NCI-H1417 (cell line): ENCODE data around the gene PNMT.

ENCODE experiments used
- DNase-seq, 3 experiments: peaks; one replicate each; lab custom pipeline; 2025; lab: John Stamatoyannopoulos, UW

Gene PNMT

DNA sequence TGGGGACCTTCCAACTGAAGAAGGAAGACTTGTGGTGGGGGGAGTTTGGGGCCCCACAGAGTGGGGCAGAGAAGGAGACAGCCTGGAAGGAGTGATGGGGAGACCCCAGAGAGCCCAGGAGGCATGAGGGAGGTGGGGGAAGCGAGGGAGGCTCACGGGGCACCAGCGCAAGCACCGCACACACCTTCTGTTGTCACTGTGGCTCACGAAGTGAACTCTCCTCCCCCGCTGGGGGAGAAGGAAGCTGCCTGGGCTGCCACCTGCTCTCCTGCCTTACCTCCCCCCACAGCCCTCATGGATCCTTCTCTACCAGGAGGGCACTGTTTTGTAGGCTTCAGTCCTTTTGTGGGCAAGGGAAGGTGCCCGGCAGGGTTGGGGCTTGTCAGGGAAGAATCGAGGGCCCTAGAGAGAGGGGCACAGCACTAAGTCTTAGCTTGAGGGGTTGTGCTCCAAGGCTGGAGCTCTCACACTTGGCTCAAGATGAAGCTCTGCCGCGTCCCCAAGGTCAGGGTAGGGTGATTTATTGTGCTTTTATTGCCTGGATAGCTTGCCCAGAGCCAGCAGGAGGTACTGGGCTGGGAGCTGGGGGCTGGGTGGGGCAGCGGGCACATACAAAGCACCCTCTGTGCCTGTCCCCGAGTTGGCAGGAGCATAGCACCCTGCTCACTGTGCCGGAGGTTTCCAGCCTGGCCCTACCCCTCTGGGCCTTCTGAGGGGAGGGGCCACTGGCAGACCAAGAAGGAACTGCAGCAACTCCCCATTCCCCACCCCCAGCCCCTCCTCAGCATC is 35.9 kb upstream of the PNMT start:
- peak; percentile 14 to 86 (median 74) for DNase-seq

DNA sequence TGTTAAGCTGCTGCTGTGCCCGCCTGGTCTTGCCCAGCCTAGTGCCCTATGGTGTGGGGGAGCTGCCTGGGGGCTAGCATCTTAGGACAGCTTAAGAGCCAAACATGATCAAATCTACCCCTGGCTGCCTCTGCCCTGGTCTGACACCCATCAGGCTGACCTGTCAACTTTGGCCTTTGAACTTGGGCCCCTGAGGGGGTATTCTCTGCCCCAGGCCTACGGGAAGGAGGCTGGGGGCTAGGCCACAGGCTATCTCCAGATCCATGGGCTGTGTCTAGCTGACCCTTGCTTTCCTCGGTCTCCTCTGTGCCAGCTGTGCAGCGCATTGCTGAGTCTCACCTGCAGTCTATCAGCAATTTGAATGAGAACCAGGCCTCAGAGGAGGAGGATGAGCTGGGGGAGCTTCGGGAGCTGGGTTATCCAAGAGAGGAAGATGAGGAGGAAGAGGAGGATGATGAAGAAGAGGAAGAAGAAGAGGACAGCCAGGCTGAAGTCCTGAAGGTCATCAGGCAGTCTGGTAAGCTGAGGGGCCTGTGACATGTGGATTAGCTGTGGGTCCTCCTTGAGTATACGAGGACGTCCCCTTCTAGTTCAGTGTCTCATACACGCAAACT is 34.6 kb upstream of the PNMT start:
- DNase-seq = no peak

DNA sequence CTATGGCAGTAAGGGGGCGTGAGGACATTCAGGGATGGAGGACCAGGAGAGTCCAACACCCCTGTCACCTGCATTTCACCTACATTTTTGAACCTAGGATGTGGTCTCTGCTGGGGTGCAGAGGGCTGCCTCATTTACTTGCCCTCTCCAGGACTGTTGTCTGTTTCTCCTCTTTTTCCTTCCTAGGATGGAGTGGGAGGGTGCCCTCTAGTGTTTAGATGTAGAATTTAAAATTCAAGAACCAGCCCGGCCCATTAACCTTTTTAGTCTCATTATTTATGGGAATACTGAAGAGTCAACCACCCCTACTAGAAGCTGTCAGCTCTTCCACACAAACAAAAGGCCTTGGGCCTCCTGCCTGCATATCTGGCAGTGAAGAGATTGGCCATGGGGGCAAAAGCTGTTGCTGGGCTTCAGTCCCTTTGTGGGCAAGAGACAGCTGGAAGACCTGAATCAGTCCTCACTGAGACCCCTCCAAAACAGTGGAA is 33.8 kb upstream of the PNMT start:
- peak; percentile 28 to 71 (median 41) for DNase-seq

DNA sequence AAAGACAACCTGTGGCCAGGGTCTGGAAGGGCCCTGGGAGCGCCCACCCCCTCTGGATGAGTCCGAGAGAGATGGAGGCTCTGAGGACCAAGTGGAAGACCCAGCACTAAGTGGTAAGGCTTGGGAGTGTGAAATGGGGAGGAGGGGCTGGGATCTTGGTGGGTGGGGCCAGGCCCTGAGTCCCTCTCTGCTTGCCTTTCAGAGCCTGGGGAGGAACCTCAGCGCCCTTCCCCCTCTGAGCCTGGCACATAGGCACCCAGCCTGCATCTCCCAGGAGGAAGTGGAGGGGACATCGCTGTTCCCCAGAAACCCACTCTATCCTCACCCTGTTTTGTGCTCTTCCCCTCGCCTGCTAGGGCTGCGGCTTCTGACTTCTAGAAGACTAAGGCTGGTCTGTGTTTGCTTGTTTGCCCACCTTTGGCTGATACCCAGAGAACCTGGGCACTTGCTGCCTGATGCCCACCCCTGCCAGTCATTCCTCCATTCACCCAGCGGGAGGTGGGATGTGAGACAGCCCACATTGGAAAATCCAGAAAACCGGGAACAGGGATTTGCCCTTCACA is 32.6 kb upstream of the PNMT start:
- no peak for DNase-seq

DNA sequence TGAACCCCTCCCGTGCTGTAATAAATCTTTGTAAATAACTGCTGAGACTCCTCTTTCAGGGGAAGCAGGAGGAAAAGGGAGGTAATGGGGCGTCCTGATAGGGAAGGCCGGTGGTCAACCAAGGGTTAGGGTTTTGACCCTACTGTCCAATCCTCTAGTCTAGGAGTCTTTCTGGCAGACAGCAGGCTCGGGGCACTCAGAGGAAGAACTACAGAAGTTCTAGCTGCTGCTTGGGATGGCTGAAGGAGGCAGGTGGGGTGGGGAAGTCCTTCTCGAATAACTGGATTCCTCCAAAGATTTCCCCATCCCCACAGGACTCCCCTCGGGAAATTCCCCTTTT is 31.7 kb upstream of the PNMT start:
- DNase-seq = no peak

DNA sequence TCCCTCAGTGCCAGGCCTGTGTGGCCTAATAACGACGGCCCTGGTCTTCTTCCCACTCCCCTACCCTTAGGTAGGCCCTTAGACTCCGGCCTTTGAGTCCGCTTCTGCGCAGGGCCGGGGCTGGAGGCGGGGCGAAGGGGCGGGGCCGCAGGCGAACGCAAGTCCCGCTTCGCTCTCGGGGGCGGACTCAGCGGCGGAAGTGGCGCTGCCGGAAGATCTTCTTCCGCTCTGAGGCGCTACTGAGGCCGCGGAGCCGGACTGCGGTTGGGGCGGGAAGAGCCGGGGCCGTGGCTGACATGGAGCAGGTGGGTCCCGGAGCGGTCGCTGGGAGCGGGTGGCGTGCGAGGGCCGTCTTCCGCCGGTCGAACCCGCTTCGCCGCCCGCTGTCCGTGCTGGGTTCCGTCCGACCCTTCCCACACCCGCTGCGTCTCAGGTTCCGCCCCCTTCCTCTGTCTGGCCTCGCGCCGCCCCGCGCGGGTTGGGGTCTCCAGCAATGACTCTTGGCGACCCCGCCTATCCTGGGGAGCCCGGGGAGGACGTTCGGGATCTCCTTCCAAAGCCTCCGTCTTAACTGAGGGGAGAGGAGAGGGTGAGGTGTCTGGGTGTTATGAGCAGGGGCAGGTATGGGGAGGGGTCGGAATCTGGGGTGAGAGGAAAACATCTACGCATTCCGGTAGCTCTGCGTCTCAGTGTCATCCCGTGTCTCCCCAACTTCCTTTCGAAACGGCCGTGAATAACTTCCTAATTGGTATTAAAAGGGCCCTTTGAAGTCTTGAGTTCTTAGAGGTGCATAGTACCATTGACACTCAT is 31.1 kb upstream of the PNMT start, which contains the start of gene STARD3:
Gene STARD3, plus strand, starts transcription at position 218 of the 810 bp plus-strand sequence. CDS start 16,388 bp downstream, outside the sequence.
- peak; percentile 86 to 89 (median 87) for DNase-seq

DNA sequence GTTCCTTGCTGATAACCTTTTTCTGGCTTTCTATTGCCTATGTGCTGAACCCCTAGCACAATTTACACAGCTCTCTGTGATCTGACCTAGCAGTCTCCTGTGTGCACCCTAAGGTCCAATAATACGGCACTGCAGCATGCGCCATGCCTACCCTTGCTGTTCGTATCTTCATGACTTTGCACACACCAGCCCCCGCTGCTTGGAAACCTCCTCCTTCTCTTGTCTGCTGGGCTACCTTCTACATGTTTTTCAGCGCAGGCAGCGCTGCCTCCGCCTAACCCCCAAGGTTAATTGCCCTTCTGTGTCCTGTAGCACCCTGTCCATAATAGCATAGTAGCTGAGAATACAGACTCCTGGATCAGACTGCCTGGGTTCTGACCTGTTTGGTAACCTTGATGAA is 29.9 kb upstream of the PNMT start:
- DNase-seq = no peak

DNA sequence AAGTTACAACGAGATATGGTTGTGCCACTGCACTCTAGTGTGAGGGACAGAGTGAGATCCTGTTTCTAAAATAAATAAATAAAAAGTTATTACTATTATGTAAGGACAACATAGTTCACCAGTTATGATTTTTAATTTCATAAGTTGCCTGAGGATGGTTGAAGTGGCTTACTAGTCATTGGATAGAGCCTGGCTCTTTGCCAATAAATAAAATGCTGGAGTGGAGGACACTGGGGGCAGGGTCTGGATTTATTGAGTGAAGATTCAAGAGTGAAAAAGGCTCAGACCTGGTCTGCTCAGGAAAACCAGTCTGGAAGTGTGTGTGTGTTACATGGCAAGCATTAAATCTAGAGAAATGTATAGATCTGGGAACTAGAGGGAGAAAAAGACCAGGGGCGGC is 29.2 kb upstream of the PNMT start:
- DNase-seq = no peak

DNA sequence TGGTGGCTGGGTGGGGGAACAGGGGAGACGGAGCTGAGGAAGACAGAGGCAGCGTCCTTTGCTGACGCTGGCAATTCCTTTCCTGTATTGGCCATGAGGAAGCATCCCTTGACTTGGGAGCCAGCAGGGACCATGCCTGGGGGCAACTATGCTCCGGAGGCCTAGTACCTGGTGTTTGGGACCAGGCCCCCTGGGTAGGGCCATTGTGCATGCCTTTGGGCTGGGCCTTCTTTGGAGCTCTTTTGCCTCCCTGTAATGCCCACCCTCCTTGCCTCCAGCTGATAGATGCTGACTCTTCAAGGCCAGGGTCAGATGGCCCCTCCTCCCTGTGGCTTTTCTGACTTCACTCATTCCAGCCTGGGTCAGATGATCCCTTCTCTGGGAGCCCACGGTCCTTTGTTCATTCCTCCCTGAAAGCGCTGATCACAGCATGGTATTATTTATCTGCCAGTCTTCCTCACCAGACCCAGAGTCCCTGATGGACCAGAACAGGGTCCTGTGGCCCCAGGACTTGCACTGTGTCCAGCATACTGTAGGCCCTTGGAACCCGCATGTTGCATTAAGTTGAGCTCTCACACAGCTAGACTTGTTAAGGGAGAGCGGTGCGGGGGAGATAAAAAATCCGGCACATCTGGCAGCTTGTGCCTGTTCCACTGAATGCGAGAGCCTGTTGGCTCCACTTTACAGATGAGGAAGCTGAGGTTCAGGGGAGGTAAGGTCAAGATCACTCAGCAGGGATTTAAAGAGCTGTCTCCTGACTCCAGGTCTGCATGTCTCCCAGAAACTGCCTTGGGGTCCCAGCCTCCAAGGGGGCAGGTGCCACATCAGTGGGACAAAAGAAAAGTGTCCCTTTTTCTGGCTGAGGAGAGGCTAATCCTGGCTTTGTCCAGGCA is 28.4 kb upstream of the PNMT start:
- DNase-seq = no peak

DNA sequence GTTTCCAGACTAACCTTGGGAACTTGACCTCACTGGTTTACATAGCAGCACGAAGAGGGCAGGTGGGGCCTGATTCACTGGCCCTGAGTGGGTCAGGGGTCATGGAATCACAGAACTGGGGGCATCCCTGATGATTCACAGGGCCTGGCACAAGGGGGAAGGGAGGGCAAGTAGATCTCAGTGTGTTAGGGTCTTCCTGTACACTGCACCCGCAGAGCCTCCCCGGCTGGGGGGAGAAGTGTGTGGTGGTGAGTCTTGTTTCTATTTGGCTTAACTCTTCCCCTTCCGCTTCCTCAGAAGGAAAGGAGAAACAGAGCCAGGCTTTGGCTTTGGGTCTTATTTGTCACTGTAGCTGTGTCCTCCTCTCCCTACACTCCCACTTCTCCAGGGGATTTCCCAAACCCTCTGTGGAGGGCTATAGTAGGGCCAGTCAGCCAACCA is 27.6 kb upstream of the PNMT start:
- DNase-seq = no peak

DNA sequence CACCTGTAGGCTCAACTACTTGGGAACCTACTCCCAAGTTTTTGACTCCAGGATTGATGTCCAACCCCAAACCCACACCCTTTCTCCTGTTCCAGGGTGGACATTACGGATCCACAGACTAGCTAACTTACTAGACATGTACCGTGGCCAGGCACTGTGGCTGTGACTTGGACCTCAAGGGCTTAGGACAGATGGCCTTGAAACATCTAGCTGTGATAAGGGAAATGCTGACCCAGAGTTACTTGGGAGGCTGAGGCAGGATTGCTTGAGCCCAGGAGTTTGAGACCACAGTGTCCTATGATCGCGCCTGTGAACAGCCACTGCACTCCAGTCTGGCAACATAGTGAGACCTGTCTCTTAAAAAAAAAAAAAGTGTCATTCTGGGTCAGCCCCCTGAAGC is 27.2 kb upstream of the PNMT start:
- DNase-seq = no peak

DNA sequence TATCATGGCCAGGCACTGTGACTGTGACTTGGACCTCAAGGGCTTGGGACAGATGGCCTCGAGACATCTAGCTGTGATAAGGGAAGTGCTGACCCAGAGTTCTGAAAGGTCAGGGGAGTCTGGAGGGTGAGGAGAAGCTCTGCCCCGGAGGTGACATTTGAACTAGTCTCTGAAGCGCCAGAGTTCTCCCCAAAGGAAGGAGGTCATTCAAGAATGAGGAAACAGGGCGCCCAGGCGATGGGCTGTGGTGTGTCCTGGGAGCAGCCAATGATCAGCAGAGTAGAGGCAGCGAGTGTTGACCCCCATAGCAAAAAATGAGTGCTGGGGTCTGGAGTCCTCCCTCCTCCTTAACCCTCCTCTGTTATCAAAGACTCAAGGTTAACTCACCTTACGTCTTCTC is 26.4 kb upstream of the PNMT start:
- no peak for DNase-seq

DNA sequence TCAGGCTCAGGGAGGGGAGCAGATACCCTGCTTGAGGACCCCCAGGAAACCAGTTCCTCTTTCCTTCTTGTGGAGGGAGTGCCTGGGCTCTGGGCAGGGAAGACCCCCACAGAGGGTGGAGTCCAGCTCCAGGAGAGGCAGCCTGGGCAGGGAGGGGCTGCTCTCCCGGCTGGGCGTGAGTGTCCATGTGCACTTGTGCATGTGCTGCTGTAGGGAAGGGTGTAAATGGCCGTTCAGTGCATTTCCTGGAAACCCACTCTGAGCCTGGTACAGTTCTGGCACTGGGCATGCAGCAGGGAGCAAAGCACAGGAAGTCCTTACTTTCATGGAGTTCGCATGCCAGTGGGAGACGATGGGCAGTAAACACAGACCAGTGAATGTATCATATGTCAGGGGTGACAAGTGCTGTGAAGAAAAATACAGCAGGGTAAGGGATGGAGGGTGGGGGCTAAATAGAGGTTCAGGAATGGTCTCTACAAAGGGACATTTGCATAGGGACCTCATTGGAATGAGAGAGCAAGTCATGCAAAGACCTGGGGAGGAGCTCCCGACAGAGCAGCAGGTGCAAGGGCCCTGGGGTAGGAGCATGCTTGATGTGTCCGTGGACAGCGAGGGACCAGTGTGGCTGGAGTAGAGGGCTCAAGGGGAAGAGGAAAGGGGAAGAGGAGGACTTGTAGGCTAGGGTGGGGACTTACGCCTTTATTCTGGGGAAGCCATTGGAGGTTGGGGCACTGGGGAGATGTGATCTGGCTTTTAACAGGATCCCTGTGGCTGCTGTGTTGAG is 25.8 kb upstream of the PNMT start:
- no peak for DNase-seq

DNA sequence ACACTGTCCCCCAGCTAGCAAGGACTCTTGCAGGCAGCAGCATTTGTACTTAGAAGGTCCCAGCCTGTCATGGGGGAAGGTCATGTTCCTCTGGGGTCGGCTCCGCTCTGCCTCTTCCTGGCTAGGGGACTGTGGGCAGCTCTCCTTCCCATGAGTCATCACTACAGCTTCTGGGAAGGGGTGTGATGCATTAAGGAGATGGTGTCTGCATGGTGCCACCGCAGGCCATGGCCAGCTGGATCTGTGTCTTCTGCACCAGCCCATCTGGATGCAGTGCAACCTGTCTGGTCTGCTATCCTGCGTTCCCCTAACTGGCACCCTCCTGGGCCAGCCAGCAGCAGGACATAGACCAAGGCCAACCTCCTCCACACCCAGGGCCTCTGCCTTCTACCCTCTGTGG is 25.0 kb upstream of the PNMT start:
- no peak for DNase-seq

DNA sequence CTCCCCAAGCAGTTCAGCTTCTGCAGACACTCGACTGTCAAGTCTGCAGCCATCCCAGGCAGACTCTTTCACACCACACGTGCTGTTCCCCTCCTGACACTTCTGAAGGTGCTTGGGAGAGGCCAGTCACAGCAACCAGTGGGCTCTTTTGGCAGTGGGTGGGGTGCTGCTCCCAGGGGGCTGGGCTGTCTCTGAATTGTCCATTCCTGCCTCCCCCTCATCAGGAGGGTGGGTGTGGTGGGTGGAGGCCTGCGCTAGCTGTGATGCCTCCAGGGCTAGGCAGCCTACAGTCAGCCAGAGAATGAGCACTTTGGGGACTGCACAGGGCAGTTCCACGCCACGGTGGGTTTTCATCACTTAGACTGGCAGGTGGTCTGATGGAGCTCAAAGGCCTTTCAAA is 21.0 kb upstream of the PNMT start:
- no peak for DNase-seq

DNA sequence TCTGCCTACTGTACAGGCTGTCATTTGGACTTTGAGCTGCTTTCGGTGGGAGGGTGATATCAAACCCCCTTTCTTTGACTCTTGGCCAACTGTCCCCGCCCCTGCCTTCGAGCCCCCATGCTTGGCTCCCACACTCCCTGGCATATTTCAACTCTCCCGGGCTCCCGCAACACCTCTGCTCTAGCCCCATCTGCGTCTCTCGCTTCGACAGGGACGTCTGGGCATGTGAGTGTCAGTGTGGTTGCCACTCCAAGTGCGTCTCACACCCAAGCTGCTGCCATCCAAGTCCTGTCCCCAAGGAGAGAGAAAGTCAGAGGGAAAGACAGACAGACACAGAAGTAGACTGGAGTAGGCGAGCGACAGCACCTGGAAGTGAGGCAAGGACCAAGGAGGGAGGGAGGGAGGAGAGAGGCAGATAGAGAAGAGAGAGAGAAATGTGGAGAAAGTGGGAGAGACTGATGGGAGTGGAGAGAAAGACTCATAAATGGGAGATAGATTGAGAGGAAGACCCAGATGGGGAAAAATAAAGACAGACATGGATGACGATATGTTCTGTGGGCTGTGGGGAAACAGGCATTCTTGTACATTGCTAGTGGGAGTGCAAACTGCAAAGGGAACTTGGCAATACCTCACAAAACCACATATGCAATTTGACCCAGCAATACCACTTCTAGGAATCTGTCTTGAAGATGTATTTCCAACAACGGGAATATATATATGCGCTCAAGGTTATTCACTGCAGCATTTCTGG is 19.5 kb upstream of the PNMT start:
- DNase-seq = no peak

DNA sequence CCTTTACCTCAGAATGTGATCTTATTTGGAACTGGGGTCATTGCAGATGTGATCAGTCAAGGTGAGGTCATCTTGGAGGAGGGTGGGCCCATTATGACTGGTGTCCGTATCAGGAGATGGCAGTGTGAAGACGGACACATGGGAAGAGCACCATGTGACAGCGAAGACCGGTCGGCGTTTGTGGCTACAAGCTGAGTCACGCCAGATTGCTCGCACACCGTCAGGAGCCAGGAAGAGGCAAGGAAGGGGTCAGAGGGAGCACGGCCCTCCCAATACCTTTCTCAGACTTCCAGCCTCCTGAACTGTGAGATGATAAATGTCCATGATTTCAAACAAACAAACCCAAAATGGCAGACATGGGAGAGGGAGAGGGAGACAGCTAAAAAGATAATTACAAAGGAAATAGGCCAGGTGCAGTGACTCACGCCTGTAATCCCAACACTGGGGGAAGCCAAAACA is 18.1 kb upstream of the PNMT start:
- DNase-seq = no peak

DNA sequence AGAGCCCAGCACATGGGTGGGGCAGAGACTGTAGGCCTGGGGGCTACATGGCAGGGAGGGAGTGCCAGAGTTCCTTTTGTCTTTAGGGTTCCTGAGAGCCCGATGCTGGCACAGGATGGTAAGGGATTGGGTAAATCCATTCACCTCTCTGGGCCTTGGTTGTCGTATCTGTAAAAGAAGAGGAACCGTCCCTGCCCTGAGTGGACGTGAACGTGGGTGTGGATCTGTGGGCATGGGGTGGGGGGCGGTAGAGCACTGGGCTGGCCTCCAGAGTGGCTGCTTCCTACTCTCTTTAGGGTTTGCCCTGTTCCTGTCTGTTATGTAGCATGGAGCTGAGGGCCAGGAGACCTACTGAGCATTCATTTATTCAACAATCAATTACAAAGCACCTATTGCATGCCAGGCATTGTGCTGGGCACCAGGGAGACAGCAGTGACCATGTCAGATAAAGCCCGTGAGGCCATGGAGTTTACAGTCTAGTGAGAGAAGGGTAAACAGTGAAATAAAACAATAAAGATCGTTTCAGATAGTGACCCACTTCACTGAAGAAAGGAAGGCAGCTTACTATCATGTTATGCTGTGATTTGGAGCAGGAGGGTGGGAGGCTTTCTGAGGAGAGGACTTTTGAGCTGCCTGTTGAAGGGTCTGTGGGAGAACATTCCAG is 16.2 kb upstream of the PNMT start:
- no peak for DNase-seq
